HEK293 (cell line): Measurements from ENCODE around the gene CDK3.

Experiments used
- CTCF ChIA-PET: fragments of 350-600 bp; formaldehyde crosslinking; extraction: SDS; loops from one replicate; lab custom pipeline; 2021; ENCODE audit warnings: antibody characterized with exemption; lab: Yijun Ruan, JAX
- POLR2A ChIA-PET: fragments of 300-600 bp; formaldehyde crosslinking; extraction: SDS; loops from one replicate; lab custom pipeline; 2020; ENCODE audit warnings: antibody characterized with exemption, inconsistent platforms; lab: Yijun Ruan, JAX
- H3K27ac ChIP-seq: fragments of 200-500 bp; sonication (Bioruptor generic); 2 replicates; pipeline ENCODE4 v1.5.1; 2014; ENCODE audit warnings: low read depth, low read length, control low read depth, inconsistent platforms; ENCODE audit errors: extremely low read depth
- H3K36me3 ChIP-seq, 2 experiments: fragments of 200-500 bp in 1 of 2; sonication (Bioruptor generic) in 1 of 2; 1 replicate in 1 of 2; 2 replicates in 1 of 2; pipeline ENCODE4 v1.5.1; 2014 to 2017; ENCODE audit warnings: inconsistent platforms in 2 of 2, low read length in 2 of 2; ENCODE audit not compliant: control insufficient read depth in 2 of 2, insufficient read depth in 1 of 2
- H3K4me1 ChIP-seq: fragments of 200-500 bp; sonication (Bioruptor generic); 2 replicates; pipeline ENCODE4 v1.5.1; 2014; ENCODE audit warnings: mild to moderate bottlenecking, low read length, inconsistent platforms; ENCODE audit not compliant: control insufficient read depth, insufficient read depth
- H3K4me3 ChIP-seq: 2 replicates; pipeline ENCODE4 v1.5.1; 2011; ENCODE audit warnings: low read depth, mild to moderate bottlenecking, control low read depth, low read length, moderate library complexity
- H3K9me3 ChIP-seq: fragments of 200-500 bp; sonication (Bioruptor generic); 2 replicates; pipeline ENCODE4 v1.5.1; 2014; ENCODE audit warnings: low read depth, low read length, inconsistent platforms; ENCODE audit not compliant: control insufficient read depth, insufficient read depth
- KLF16 ChIP-seq: fragments of 450-650 bp; formaldehyde crosslinking; IDR thresholded peaks from 2 replicates; pipeline ENCODE4 v1.5.1; 2017; ENCODE audit warnings: missing biosample characterization, missing genetic modification characterization
- TRIM28 ChIP-seq: IDR thresholded peaks from 2 replicates; pipeline ENCODE4 v1.6.1; 2011; ENCODE audit warnings: low read length, control low read depth, borderline replicate concordance
- WT1 ChIP-seq: fragments of 450-650 bp; formaldehyde crosslinking; IDR thresholded peaks from 2 replicates; pipeline ENCODE4 v1.5.1; 2016; ENCODE audit warnings: missing biosample characterization, missing genetic modification characterization
- ZBTB1 ChIP-seq: fragments of 450-650 bp; formaldehyde crosslinking; IDR thresholded peaks from 2 replicates; pipeline ENCODE4 v1.5.1; 2016; ENCODE audit warnings: missing biosample characterization, missing genetic modification characterization
- ZEB2 ChIP-seq: fragments of 450-650 bp; formaldehyde crosslinking; IDR thresholded peaks from 2 replicates; pipeline ENCODE4 v1.5.1; 2016; ENCODE audit warnings: missing biosample characterization, missing genetic modification characterization
- ZFP69B ChIP-seq: fragments of 450-650 bp; formaldehyde crosslinking; IDR thresholded peaks from 2 replicates; pipeline ENCODE4 v1.5.1; 2016; ENCODE audit warnings: missing biosample characterization, missing genetic modification characterization
- ZNF140 ChIP-seq: fragments of 450-650 bp; formaldehyde crosslinking; IDR thresholded peaks from 2 replicates; pipeline ENCODE4 v1.5.1; 2016; ENCODE audit warnings: missing biosample characterization, missing genetic modification characterization
- ZNF146 ChIP-seq: fragments of 450-650 bp; formaldehyde crosslinking; IDR thresholded peaks from 2 replicates; pipeline ENCODE4 v1.5.1; 2016; ENCODE audit warnings: missing biosample characterization, missing genetic modification characterization
- ZNF19 ChIP-seq: fragments of 450-650 bp; formaldehyde crosslinking; IDR thresholded peaks from 2 replicates; pipeline ENCODE4; 2016; ENCODE audit warnings: missing biosample characterization, missing genetic modification characterization, low read depth
- ZNF2 ChIP-seq: fragments of 450-650 bp; formaldehyde crosslinking; IDR thresholded peaks from 2 replicates; pipeline ENCODE4 v1.5.1; 2016; ENCODE audit warnings: missing biosample characterization, missing genetic modification characterization
- ZNF324 ChIP-seq: fragments of 450-650 bp; formaldehyde crosslinking; IDR thresholded peaks from 2 replicates; pipeline ENCODE4 v1.5.1; 2016; ENCODE audit warnings: missing biosample characterization, missing genetic modification characterization
- ZNF404 ChIP-seq: fragments of 450-650 bp; formaldehyde crosslinking; IDR thresholded peaks from 2 replicates; pipeline ENCODE4 v1.5.1; 2017; ENCODE audit warnings: missing biosample characterization, missing genetic modification characterization
- ZNF423 ChIP-seq: fragments of 450-650 bp; formaldehyde crosslinking; IDR thresholded peaks from 2 replicates; pipeline ENCODE4 v1.5.1; 2016; ENCODE audit warnings: missing biosample characterization, missing genetic modification characterization
- ZNF76 ChIP-seq: fragments of 450-650 bp; formaldehyde crosslinking; IDR thresholded peaks from 2 replicates; pipeline ENCODE4; 2016; ENCODE audit warnings: low read depth, missing biosample characterization, missing genetic modification characterization, borderline replicate concordance
- ZNF830 ChIP-seq: fragments of 450-650 bp; IDR thresholded peaks from 2 replicates; pipeline ENCODE4 v1.5.0; 2018; ENCODE audit warnings: missing biosample characterization, missing genetic modification characterization, low read depth, mild to moderate bottlenecking, moderate library complexity
- TF ChIP-seq, protein P1 (sequence below): fragments of 450-650 bp; formaldehyde crosslinking; IDR thresholded peaks from 2 replicates; pipeline ENCODE4 v1.5.1; 2016; ENCODE audit warnings: missing biosample characterization, missing genetic modification characterization
- TF ChIP-seq, protein P2 (sequence below): fragments of 450-650 bp; formaldehyde crosslinking; IDR thresholded peaks from 2 replicates; pipeline ENCODE4 v1.5.1; 2016; ENCODE audit warnings: missing biosample characterization, missing genetic modification characterization
- TF ChIP-seq, protein P3 (sequence below): fragments of 450-650 bp; formaldehyde crosslinking; IDR thresholded peaks from 2 replicates; pipeline ENCODE4 v1.5.0; 2017; ENCODE audit warnings: missing biosample characterization, missing genetic modification characterization, borderline replicate concordance
- TF ChIP-seq, protein P4 (sequence below): fragments of 450-650 bp; formaldehyde crosslinking; IDR thresholded peaks from 2 replicates; pipeline ENCODE4 v1.5.1; 2016; ENCODE audit warnings: missing biosample characterization, missing genetic modification characterization
- TF ChIP-seq, protein P5 (sequence below): fragments of 450-650 bp; formaldehyde crosslinking; IDR thresholded peaks from 2 replicates; pipeline ENCODE4 v1.5.1; 2016; ENCODE audit warnings: missing biosample characterization, missing genetic modification characterization

The CDK3 gene

DNA sequence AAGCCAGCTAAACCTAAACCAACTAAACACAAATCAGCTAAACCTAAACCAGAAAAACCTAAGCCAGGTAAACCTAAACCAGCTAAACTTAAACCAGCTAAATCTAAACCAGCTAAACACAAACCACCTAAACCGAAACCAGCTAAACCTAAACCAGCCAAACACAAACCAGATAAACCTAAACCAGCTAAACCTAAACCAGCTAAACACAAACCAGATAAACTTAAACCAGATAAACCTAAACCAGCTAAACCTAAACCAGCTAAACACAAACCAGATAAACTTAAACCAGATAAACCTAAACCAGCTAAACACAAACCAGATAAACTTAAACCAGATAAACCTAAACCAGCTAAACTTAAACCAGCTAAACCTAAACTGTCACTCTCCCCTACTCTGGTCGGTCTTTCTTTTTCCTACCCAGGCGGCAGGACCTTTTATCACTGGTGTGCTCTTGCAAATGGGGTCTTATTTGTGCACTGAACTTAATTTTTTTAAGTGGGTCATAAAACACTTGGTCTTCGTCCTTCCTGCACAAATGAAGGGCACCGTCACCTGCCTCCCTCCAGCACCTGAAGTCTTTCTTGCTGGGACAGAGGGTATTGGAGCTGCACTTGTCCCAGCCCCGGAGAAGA, 19.3 kb downstream of the CDK3 start:
- TF ChIP-seq, protein P1, sequence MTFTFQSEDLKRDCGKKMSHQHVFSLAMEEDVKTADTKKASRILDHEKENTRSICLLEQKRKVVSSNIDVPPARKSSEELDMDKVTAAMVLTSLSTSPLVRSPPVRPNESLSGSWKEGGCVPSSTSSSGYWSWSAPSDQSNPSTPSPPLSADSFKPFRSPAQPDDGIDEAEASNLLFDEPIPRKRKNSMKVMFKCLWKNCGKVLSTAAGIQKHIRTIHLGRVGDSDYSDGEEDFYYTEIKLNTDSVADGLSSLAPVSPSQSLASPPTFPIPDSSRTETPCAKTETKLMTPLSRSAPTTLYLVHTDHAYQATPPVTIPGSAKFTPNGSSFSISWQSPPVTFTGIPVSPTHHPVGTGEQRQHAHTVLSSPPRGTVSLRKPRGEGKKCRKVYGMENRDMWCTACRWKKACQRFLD (tag by site-specific recombination), result no peak
- 0 out of 2 replicates have a peak, but pooled peaks have one; percentile 29 for TF ChIP-seq ZNF2 (tag by site-specific recombination)
- no peaks in the 10 kb centered on the region for H3K36me3 ChIP-seq
- no peak overlapping the region for H3K4me3 ChIP-seq
- CTCF ChIA-PET, result interaction anchor here (0.5 to 8.4 kb wide), 11 partner anchors 9 to 279 kb away, joined by 3 to 136 read pairs (median 3); partner anchors contain the start of gene CDK3
- POLR2A ChIA-PET, result interaction anchor here (1.3 to 2.5 kb wide), 2 partner anchors 10 to 52 kb away, joined by 6 to 9 read pairs; partner anchors contain the start of gene SRP68
- no peak overlapping the region for H3K27ac ChIP-seq
- no peaks in the 10 kb centered on the region for H3K9me3 ChIP-seq
- H3K4me1 ChIP-seq, result no peaks in the 10 kb centered on the region

DNA sequence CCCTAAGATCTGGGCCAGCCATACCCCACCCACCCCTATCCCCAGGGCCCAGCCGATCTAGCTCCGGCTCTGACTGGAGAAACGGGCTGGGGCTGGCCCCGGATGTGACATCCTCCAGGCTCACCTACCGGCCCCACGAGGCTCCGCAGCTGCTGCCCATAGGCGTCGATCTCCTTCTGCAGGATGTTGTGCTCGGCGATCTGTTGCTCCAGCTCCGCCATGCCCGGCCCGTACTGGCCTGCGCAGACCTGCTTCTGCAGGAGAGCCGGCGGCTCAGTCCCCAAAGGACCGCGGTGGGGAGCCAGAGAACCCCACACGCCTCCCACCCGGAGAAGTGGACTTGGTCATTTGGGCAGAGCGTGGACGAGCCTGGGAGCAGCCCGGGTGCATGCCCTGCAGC, 21.6 kb downstream of the CDK3 start:
- no peak overlapping the region for H3K27ac ChIP-seq
- no peaks in the 10 kb centered on the region for H3K9me3 ChIP-seq
- TF ChIP-seq, protein P2, sequence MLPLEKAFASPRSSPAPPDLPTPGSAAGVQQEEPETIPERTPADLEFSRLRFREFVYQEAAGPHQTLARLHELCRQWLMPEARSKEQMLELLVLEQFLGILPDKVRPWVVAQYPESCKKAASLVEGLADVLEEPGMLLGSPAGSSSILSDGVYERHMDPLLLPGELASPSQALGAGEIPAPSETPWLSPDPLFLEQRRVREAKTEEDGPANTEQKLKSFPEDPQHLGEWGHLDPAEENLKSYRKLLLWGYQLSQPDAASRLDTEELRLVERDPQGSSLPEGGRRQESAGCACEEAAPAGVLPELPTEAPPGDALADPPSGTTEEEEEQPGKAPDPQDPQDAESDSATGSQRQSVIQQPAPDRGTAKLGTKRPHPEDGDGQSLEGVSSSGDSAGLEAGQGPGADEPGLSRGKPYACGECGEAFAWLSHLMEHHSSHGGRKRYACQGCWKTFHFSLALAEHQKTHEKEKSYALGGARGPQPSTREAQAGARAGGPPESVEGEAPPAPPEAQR (tag by site-specific recombination), result no peak
- TF ChIP-seq ZNF830 (tag by site-specific recombination) (no peak), WT1 (tag by site-specific recombination) (no peak), ZNF19 (no peak), TRIM28 (no peak), KLF16 (tag by site-specific recombination) (no peak), ZNF140 (tag by site-specific recombination) (no peak), ZNF423 (tag by site-specific recombination) (no peak), ZNF146 (tag by site-specific recombination) (no peak), ZEB2 (tag by site-specific recombination) (no peak), ZNF404 (tag by site-specific recombination) (no peak), ZFP69B (tag by site-specific recombination) (no peak), ZBTB1 (no peak), ZNF76 (tag by site-specific recombination) (no peak), ZNF324 (tag by site-specific recombination) (no peak)
- TF ChIP-seq, protein P3, sequence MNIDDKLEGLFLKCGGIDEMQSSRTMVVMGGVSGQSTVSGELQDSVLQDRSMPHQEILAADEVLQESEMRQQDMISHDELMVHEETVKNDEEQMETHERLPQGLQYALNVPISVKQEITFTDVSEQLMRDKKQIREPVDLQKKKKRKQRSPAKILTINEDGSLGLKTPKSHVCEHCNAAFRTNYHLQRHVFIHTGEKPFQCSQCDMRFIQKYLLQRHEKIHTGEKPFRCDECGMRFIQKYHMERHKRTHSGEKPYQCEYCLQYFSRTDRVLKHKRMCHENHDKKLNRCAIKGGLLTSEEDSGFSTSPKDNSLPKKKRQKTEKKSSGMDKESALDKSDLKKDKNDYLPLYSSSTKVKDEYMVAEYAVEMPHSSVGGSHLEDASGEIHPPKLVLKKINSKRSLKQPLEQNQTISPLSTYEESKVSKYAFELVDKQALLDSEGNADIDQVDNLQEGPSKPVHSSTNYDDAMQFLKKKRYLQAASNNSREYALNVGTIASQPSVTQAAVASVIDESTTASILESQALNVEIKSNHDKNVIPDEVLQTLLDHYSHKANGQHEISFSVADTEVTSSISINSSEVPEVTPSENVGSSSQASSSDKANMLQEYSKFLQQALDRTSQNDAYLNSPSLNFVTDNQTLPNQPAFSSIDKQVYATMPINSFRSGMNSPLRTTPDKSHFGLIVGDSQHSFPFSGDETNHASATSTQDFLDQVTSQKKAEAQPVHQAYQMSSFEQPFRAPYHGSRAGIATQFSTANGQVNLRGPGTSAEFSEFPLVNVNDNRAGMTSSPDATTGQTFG (tag by site-specific recombination), result no peak
- TF ChIP-seq, protein P4, sequence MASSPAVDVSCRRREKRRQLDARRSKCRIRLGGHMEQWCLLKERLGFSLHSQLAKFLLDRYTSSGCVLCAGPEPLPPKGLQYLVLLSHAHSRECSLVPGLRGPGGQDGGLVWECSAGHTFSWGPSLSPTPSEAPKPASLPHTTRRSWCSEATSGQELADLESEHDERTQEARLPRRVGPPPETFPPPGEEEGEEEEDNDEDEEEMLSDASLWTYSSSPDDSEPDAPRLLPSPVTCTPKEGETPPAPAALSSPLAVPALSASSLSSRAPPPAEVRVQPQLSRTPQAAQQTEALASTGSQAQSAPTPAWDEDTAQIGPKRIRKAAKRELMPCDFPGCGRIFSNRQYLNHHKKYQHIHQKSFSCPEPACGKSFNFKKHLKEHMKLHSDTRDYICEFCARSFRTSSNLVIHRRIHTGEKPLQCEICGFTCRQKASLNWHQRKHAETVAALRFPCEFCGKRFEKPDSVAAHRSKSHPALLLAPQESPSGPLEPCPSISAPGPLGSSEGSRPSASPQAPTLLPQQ (tag by site-specific recombination), result no peak
- TF ChIP-seq, protein P5, sequence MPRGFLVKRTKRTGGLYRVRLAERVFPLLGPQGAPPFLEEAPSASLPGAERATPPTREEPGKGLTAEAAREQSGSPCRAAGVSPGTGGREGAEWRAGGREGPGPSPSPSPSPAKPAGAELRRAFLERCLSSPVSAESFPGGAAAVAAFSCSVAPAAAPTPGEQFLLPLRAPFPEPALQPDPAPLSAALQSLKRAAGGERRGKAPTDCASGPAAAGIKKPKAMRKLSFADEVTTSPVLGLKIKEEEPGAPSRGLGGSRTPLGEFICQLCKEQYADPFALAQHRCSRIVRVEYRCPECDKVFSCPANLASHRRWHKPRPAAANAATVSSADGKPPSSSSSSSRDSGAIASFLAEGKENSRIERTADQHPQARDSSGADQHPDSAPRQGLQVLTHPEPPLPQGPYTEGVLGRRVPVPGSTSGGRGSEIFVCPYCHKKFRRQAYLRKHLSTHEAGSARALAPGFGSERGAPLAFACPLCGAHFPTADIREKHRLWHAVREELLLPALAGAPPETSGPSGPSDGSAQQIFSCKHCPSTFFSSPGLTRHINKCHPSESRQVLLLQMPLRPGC (tag by site-specific recombination), result no peak
- CTCF ChIA-PET, result interaction anchor here (1.2 to 1.4 kb wide), 2 partner anchors 8 to 24 kb away, joined by 3 read pairs; no protein-coding TSS in a partner anchor
- POLR2A ChIA-PET, result interaction anchor here (2.3 kb wide), 1 partner anchor 17 kb away, joined by 5 read pairs; no protein-coding TSS in a partner anchor
- H3K36me3 ChIP-seq, result no peaks in the 10 kb centered on the region
- H3K4me3 ChIP-seq, result no peak overlapping the region
- H3K4me1 ChIP-seq, result no peaks in the 10 kb centered on the region
